ENCODE results near the gene BMP4. TPM values are rescaled to one million over a fixed set of nuclear protein-coding genes. Genes with fewer than 3 reads are reported as not detected.

Gene BMP4
- total and polyA plus RNA-seq, 10 of the 15 experiments (the other 5 are each of a cell fraction or from before 2014, with no cell fraction given) = 0.11 to 1.8 (median 0.60) TPM; not detected in 1

DNA sequence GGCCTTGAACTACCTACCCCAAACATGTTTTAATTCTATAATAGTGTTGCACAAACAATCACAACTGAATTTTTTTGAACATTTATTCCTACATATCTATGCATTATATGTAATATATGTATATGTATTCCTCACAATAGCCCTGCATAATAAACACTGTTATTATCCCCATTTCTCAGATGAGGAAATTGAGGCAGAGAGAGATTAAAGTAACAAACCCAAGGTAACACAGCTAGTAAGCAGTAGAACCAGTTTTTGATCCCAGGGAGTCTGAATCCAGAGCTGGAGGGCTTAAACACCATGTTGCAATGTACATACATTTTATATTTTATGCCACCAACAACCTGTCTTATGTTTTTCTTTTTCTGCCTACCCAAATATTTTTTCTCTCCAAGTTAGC is 26.5 kb upstream of the BMP4 start (continued):
- TF ChIP-seq ZBTB4 (CRISPR knock-in tag; IDR thresholded peaks at IDR 0.05) (no peak), CTCF (IDR thresholded peaks at IDR 0.05 in 2 of 3, conservative IDR thresholded peaks at IDR 0.05 in 1 of 3; ENCODE audit: control insufficient read depth in 2 of 3, extremely low read depth in 1 of 3, insufficient read depth in 1 of 3, low read depth in 3 of 3, low read length in 3 of 3) (no peak), ZNF217 (IDR thresholded peaks at IDR 0.05) (no peak), BCL11A (IDR thresholded peaks at IDR 0.05; ENCODE audit: low read depth, low read length) (no peak)
- TF ChIP-seq, protein P1, sequence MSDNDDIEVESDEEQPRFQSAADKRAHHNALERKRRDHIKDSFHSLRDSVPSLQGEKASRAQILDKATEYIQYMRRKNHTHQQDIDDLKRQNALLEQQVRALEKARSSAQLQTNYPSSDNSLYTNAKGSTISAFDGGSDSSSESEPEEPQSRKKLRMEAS (IDR thresholded peaks at IDR 0.05; ENCODE audit: low read depth, low read length) = no peak
- TF ChIP-seq, protein P2, sequence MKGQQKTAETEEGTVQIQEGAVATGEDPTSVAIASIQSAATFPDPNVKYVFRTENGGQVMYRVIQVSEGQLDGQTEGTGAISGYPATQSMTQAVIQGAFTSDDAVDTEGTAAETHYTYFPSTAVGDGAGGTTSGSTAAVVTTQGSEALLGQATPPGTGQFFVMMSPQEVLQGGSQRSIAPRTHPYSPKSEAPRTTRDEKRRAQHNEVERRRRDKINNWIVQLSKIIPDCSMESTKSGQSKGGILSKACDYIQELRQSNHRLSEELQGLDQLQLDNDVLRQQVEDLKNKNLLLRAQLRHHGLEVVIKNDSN (IDR thresholded peaks at IDR 0.05; ENCODE audit: borderline replicate concordance, extremely low read length, insufficient read depth, low read depth, low read length) = no peak

Measured in GM12878 (cell line).